Activated naive CD8-positive, alpha-beta T cell treated with anti-CD3 and anti-CD28 coated beads, Interleukin-2, amount 50 U/mL, for 24 hours (primary cell): ENCODE data around the gene DNAH7.
"Not testable (repeated sequence)": the region's sequence is repeated elsewhere in the genome, so short reads cannot be mapped to it uniquely, and the experiment has no call there.

Experiments used
- ATAC-seq: fragments of 150-1000 bp; cut with Tn5 transposase; one replicate; pipeline ENCODE4 v1.10.0; 2021
- DNase-seq: peaks from one replicate; pipeline ENCODE4 v3.0.0; 2021
- H3K27ac Mint-ChIP-seq: one replicate; pipeline ENCODE4 v1.8.0; 2021; ENCODE audit warnings: mild to moderate bottlenecking, mixed read lengths
- H3K27me3 Mint-ChIP-seq: one replicate; pipeline ENCODE4 v1.8.0; 2021; ENCODE audit warnings: mixed read lengths
- H3K36me3 Mint-ChIP-seq: one replicate; pipeline ENCODE4 v1.8.0; 2021; ENCODE audit warnings: low read depth, mixed read lengths
- H3K4me1 Mint-ChIP-seq: one replicate; pipeline ENCODE4 v1.8.0; 2021; ENCODE audit warnings: mixed read lengths
- H3K4me3 Mint-ChIP-seq: one replicate; pipeline ENCODE4 v1.8.0; 2021; ENCODE audit warnings: mild to moderate bottlenecking, moderate library complexity, mixed read lengths
- H3K9me3 Mint-ChIP-seq: one replicate; pipeline ENCODE4 v1.8.0; 2021; ENCODE audit warnings: mixed read lengths

Gene DNAH7

DNA sequence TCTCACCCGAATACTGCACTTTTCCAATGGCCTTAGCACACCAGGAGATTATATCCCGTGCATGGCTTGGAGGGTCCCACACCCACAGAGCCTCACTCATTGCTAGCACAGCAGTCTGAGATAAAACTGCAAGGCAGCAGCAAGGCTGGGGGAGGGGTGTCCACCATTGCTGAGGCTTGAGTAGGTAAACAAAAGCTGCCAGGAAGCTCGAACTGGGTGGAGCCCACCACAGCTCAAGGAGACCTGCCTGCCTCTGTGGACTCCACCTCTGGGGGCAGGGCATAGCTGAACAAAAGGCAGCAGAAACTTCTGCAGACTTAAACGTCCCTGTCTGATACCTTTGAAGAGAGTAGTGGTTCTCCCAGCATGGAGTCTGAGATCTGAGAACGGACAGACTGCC lies 20.8 kb upstream of the DNAH7 start:
- DNase-seq: not testable (repeated sequence)

DNA sequence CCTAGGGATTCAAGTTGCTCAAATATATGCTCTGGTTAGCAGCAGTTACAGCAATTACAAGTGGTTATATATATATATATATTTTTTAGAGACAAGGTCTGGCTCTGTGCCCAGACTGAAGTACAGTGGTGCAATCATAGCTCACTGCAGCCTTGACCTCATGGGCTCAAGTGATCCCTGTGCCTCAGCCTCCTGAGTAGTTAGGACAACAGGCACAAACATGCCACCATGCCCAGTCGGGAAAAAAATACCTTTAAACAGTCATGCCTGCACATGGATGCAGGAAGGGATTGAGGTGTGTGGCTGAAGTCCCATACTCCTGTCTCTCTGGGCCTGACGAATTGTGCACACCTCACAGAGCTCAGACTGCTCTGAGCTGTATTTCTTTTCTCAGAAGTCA lies 19.6 kb upstream of the DNAH7 start:
- peaks cover 4% of the 10 kb centered on the region for H3K36me3 Mint-ChIP-seq
- H3K27me3 Mint-ChIP-seq: no peaks in the 10 kb centered on the region
- peaks cover 7% of the 10 kb centered on the region for H3K4me1 Mint-ChIP-seq
- peaks cover 18% of the 10 kb centered on the region for H3K9me3 Mint-ChIP-seq
- H3K4me3 Mint-ChIP-seq: no peak overlapping the region
- H3K27ac Mint-ChIP-seq: no peak overlapping the region
- ATAC-seq: no peak
- no peak for DNase-seq

More for the DNA sequence above, 20.8 kb upstream of the DNAH7 start:
- H3K27me3 Mint-ChIP-seq, H3K27ac Mint-ChIP-seq, ATAC-seq, H3K4me1 Mint-ChIP-seq, H3K4me3 Mint-ChIP-seq, H3K36me3 Mint-ChIP-seq: not testable (repeated sequence)
- peaks cover 21% of the 10 kb centered on the region for H3K9me3 Mint-ChIP-seq

DNA sequence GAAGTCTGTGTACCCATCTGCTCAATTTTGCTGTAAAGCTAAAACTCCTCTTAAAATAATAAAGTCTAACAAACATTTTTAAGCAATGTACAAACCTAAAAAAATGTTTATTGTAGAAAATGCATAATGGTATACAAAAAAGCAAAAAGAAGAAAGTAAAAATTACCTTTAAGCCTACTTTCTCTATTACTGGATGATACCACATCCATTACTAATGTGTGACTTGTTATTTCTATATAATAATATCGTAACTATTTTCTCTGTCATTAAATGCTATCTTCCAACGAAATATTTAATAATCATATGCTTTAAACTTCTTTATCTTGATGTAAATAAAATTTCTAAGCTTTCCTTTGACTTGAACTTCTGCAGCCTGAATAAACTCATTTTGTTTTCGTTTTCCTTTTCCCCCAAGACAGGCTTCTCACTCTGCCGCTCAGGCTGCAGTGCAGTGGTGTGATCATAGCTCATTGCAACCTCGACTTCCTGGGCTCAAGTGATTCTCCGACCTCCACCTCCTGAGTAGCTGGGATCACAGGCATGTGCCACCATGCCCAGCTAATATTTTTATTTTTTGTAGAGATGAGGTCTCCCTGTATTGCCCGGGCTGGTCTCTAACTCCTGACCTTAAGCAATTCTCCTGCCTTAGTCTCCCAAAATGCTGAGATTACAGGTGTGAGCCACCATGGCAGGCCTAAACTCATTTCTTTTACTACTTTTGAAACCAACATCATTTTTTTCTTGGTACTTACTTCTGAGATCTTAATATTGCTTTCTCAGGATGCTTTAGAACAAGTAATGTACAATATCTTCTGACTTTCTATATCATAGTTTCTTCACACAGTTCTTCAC lies 18.1 kb upstream of the DNAH7 start:
- no peak overlapping the region for H3K27ac Mint-ChIP-seq

DNA sequence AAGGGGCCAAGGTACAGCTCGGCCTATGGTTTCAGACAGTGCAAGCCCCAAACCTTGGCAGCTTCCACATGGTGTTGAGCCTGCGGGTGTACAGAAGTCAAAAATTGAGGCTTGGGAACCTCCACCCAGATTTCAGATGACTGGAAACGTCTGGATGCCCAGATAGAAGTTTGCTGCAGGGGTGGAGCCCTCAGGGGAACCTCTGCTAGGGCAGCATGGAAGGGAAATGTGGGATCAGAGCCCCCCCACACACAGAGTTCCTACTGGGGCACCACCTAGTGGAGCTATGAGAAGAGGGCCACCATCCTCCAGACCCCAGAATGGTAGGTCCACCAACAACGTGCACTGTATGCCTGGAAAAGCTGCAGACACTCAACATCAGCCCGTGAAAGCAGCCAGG lies 15.0 kb upstream of the DNAH7 start:
- Mint-ChIP-seq H3K4me3 (no peak overlapping the region), H3K36me3 (peaks cover 11% of the 10 kb centered on the region), H3K9me3 (peaks cover 27% of the 10 kb centered on the region), H3K27ac (no peak overlapping the region), H3K27me3 (no peaks in the 10 kb centered on the region), H3K4me1 (peaks cover 29% of the 10 kb centered on the region)
- no peak for DNase-seq
- no peak for ATAC-seq

More for the DNA sequence above, 18.1 kb upstream of the DNAH7 start:
- peaks cover 7% of the 10 kb centered on the region for H3K4me1 Mint-ChIP-seq
- peaks cover 13% of the 10 kb centered on the region for H3K36me3 Mint-ChIP-seq
- no peak for ATAC-seq
- no peak overlapping the region for H3K4me3 Mint-ChIP-seq
- no peak for DNase-seq
- H3K27me3 Mint-ChIP-seq: no peaks in the 10 kb centered on the region
- H3K9me3 Mint-ChIP-seq: peaks cover 31% of the 10 kb centered on the region

DNA sequence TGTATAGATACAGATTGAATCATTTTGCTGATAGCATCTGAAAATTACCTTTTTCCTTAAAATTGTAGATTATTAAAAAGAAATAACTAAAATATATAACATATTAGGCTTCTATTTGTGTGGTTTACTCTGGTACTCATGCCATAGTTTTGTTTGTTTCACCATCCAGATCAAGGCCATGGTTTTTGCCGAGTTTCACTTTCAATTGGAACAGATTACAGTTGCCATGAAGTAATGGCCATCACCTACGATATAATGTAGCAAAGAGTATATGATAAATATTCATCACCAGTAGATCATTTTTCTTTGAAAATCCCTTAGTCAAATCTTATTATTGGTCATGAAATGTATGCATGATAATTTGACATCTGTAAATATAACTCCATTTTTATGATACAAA lies 11.9 kb upstream of the DNAH7 start:
- Mint-ChIP-seq H3K27ac (peak overlapping the region; percentile 53), H3K4me1 (peaks cover 40% of the 10 kb centered on the region), H3K36me3 (peaks cover 11% of the 10 kb centered on the region), H3K27me3 (no peaks in the 10 kb centered on the region), H3K4me3 (peak overlapping the region; percentile 41), H3K9me3 (peaks cover 25% of the 10 kb centered on the region)
- ATAC-seq: peak; percentile 48
- DNase-seq: no peak

DNA sequence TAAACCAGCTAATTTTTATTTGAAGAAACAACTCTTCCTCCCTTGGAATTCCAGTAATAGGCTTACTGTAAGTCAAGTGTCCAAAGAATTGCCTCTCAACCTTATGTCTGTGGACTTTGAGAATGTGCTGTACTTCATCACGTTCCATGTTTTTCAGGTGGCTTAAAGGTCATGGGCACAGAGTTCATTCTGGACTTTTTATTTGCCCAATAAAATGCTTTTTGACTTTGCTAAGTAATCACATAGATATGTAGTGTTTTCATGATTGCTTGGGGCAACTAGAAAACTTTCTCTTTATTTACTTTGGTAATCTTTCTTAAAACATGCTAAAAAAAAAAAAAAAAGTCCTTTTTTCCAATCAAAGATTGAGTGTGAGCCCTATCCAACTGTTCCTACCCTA lies 10.4 kb upstream of the DNAH7 start:
- H3K27me3 Mint-ChIP-seq: no peaks in the 10 kb centered on the region
- peaks cover 40% of the 10 kb centered on the region for H3K4me1 Mint-ChIP-seq

DNA sequence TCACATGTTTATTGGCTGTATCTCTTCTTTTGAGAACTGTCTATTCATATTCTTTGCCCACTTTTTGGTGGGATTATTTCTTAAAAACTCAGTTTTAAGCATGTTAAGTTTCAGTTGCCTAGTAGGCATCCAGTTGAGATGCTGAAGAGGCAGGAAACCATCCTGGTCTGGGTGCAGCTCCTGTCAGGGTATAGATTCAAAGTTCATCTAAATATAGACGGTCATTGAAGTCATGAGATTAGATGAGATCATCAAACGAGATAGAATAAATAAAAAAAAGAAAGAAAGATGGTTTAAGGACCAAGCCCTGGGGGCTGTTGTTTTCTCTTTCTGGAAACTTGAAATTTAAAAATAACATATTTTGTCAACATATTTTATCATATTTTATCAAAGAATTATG lies 9.2 kb upstream of the DNAH7 start:
- Mint-ChIP-seq H3K4me1 (peaks cover 40% of the 10 kb centered on the region), H3K27ac (peak overlapping the region; percentile 29), H3K27me3 (no peaks in the 10 kb centered on the region), H3K4me3 (no peak overlapping the region), H3K36me3 (peaks cover 6% of the 10 kb centered on the region), H3K9me3 (peaks cover 11% of the 10 kb centered on the region)
- ATAC-seq: no peak
- no peak for DNase-seq

More for the DNA sequence above, 10.4 kb upstream of the DNAH7 start:
- ATAC-seq (no peak), DNase-seq (no peak)
- H3K36me3 Mint-ChIP-seq: peaks cover 9% of the 10 kb centered on the region
- H3K4me3 Mint-ChIP-seq: no peak overlapping the region
- peaks cover 14% of the 10 kb centered on the region for H3K9me3 Mint-ChIP-seq
- H3K27ac Mint-ChIP-seq: no peak overlapping the region

DNA sequence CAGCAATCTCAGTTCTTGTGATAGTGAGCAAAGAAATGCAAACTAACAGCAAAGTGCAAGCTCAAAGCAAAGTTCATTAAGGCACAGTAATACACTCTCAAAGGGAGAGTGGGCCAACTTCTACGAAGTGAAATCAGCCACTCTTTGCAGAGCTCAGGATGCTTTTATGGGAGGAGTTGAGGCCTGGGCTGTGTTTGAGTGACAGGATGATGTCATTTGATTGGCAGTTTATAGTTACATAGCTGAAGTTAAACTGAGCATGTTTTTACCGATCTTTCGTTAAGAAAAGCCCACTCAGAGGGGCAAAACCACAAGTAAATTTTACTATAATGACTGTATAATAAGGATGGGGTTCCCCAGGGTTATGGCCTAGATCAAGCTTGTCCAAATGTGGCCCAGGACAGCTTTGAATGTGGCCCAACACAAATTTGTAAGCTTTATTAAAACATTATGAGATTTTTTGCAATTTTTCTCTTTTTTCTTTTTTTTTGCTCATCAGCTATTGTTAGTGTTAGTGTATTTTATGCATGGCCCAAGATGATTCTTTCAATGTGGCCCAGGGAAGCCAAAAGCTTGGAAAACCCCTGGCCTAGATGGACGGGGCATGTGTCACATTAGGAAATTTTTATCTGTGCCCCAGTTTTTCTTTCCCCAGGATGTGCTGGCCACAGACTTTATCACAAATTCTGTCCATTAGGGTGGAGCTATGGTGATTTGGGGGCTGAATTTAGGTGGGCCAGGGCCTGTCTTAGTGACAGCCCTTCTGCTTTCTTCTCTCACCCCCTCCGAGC lies 8.3 kb upstream of the DNAH7 start:
- no peaks in the 10 kb centered on the region for H3K27me3 Mint-ChIP-seq
- peak overlapping the region; percentile 29 for H3K27ac Mint-ChIP-seq
- DNase-seq (no peak), ATAC-seq (peak; percentile 50)
- H3K36me3 Mint-ChIP-seq: no peaks in the 10 kb centered on the region
- H3K9me3 Mint-ChIP-seq: peaks cover 3% of the 10 kb centered on the region
- H3K4me3 Mint-ChIP-seq: no peak overlapping the region
- peaks cover 40% of the 10 kb centered on the region for H3K4me1 Mint-ChIP-seq

DNA sequence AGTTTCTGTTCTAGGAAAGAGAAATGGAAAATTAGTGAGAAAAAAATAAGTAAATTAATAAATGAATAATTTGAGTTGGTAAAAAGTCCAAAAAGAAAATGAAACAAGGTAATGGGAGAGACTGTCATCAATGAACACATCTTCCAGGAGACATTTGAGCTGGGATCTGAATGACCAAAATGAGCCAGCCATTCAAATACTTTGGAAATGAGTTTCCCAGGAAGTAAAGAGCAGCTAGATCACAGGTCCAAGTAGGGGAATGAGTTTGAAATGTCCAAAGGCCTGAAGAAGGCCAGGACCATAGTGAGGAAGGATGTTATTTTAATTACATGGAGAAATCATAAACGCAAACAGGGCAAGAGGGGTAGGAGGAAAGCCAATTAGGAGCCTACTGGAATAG lies 6.6 kb upstream of the DNAH7 start:
- H3K4me3 Mint-ChIP-seq: no peak overlapping the region
- no peaks in the 10 kb centered on the region for H3K9me3 Mint-ChIP-seq
- DNase-seq (no peak), ATAC-seq (no peak)
- peaks cover 32% of the 10 kb centered on the region for H3K4me1 Mint-ChIP-seq
- H3K36me3 Mint-ChIP-seq: no peaks in the 10 kb centered on the region
- no peaks in the 10 kb centered on the region for H3K27me3 Mint-ChIP-seq
- no peak overlapping the region for H3K27ac Mint-ChIP-seq

DNA sequence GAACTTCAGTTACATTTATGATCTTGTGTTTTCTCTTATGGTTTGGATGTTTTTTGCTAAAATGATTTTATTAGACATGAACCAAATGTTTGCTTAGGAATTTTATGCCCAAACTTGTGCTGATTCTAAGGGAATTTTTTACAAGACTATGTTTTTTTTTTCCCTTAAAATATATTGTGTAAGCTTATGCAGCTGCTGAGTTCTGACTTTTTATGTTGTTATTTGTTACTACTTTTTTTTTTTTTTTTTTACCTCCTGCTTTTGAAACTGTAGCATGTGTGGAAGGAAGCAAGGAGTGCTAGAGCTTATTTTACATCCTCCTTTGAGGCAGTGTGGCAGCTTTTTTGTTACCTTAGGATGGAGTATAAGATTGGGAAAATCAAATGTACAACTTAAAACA lies 6.0 kb upstream of the DNAH7 start:
- H3K9me3 Mint-ChIP-seq: no peaks in the 10 kb centered on the region
- no peaks in the 10 kb centered on the region for H3K36me3 Mint-ChIP-seq
- DNase-seq (no peak), ATAC-seq (no peak)
- H3K27ac Mint-ChIP-seq: no peak overlapping the region
- peaks cover 27% of the 10 kb centered on the region for H3K4me1 Mint-ChIP-seq
- H3K27me3 Mint-ChIP-seq: no peaks in the 10 kb centered on the region
- H3K4me3 Mint-ChIP-seq: no peak overlapping the region

DNA sequence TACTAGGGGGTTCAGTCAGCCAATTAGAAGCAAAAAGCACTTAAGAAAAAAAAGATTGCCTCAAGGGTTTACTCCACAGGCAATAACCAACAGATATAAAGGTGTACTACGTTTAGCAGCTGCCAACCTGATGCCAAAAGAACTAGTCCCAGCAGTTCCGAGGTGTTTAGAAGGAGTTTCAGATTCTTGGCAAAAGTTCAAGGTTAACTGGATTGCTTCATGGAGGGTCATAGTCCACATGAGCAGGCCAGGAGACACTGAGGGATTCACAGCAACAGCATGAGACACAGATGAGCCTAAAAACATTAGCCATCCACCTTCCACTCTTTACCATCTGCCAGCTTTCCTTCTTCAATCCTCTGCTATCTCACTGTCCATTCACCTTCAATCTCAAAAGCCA lies 4.9 kb upstream of the DNAH7 start:
- H3K4me1 Mint-ChIP-seq: peaks cover 16% of the 10 kb centered on the region
- no peaks in the 10 kb centered on the region for H3K27me3 Mint-ChIP-seq
- H3K9me3 Mint-ChIP-seq: no peaks in the 10 kb centered on the region
- ATAC-seq (no peak), DNase-seq (no peak)
- no peak overlapping the region for H3K4me3 Mint-ChIP-seq
- H3K36me3 Mint-ChIP-seq: no peaks in the 10 kb centered on the region
- H3K27ac Mint-ChIP-seq: no peak overlapping the region

DNA sequence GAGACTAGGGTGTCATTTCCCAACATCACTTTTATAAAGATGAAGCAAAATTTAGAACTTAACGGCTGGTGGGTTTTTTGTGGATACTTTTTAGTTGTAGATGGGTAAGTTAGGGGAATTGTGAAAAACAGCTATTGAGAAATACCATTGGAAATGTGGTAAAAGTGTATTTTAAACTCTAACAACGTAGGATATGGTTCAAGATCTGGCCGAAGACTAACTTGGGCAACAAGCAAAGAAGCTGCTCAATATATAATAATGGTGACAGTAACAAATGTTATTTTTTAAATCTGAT lies 1.6 kb downstream of the DNAH7 start:
- Mint-ChIP-seq H3K27ac (no peak overlapping the region), H3K4me3 (no peak overlapping the region), H3K4me1 (peaks cover 10% of the 10 kb centered on the region), H3K27me3 (no peaks in the 10 kb centered on the region), H3K9me3 (no peaks in the 10 kb centered on the region), H3K36me3 (no peaks in the 10 kb centered on the region)
- no peak for DNase-seq
- no peak for ATAC-seq

DNA sequence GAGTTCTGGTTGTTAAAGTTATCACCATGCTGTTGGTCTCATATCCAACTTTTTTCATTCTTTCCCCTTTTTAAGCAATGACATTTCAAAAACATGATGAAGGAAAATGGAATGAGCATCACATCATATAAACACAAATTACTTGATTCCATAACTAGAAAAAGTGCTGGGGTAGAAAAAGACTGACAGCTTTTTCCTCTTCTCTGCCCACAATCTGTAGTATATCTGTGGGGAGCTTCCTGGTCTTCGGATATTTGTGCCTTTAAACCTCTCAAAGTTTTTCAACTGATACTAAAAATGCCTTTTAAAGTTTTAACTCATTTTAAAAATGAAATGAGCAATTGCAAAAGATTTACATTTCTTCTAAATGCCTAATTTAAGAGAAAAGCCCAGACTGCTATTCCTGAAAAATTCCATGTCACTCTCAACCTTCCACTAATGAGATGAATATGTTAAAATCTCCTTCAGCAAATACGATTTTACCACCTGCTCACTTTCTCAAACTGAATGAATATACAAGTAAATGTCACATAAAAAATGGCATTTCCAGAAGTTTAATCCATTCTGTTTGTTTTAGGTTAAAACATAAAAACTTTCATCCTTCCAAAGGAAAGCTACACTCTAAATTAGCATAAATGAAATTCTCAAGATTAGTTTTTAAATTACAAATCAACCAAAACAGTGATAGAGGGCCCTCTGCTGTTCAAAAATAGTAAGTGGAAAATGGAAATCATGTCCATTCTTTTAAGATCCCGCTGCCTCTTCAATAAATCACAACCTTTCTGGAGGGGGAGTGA lies 2.1 kb downstream of the DNAH7 start:
- no peak for ATAC-seq
- no peaks in the 10 kb centered on the region for H3K36me3 Mint-ChIP-seq
- no peaks in the 10 kb centered on the region for H3K9me3 Mint-ChIP-seq
- H3K4me3 Mint-ChIP-seq: no peak overlapping the region
- H3K27me3 Mint-ChIP-seq: no peaks in the 10 kb centered on the region
- no peak overlapping the region for H3K27ac Mint-ChIP-seq
- H3K4me1 Mint-ChIP-seq: peaks cover 10% of the 10 kb centered on the region
- no peak for DNase-seq

DNA sequence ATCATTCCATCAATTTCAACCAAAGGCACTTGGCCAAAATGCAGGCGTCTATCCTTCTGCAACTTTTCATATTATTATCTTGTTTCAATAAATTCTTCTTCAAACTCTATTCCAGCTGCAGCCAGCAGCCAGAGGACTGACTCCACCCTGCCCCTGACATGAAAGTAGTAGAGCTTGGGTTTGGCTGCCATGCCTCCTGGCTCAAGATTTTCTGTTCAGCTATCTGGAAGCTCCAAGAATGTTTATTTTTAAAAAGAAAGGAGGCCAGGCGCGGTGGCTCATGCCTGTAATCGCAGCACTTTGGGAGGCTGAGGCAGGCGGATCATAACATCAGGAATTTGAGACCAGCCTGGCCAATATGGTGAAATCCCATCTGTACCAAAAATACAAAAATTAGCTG lies 4.9 kb downstream of the DNAH7 start:
- no peaks in the 10 kb centered on the region for H3K27me3 Mint-ChIP-seq
- no peak overlapping the region for H3K27ac Mint-ChIP-seq
- DNase-seq (no peak), ATAC-seq (no peak)
- H3K9me3 Mint-ChIP-seq: no peaks in the 10 kb centered on the region
- H3K36me3 Mint-ChIP-seq: no peaks in the 10 kb centered on the region
- peaks cover 10% of the 10 kb centered on the region for H3K4me1 Mint-ChIP-seq
- no peak overlapping the region for H3K4me3 Mint-ChIP-seq
